Vagina (tissue), 2 donors: ENCODE data around the gene SURF1. TPM values are rescaled to one million over a fixed set of nuclear protein-coding genes. Genes with fewer than 3 reads are reported as not detected.
"Not testable (repeated sequence)": the region's sequence is repeated elsewhere in the genome, so short reads cannot be mapped to it uniquely, and the experiment has no call there.

Source experiments
- DNase-seq, 2 donors: peaks; one replicate each; pipeline ENCODE4 v3.0.0-alpha.2; 2017; ENCODE audit errors: extremely low spot score in 2 of 2
- H3K27ac ChIP-seq: fragments of 200-600 bp; sonication (generic); one replicate; pipeline ENCODE4 v1.5.1; 2019
- H3K27me3 ChIP-seq: fragments of 200-600 bp; sonication (generic); one replicate; pipeline ENCODE4 v1.5.1; 2019
- H3K36me3 ChIP-seq, 2 donors: fragments of 200-600 bp; sonication (generic); one replicate each; pipeline ENCODE4 v1.5.1; 2017 to 2019
- H3K4me1 ChIP-seq: fragments of 200-600 bp; sonication (generic); one replicate; pipeline ENCODE4 v1.5.1; 2019
- H3K4me3 ChIP-seq, 2 donors: fragments of 200-600 bp; sonication (generic); 1 replicate in 1 of 2; 2 replicates in 1 of 2; pipeline ENCODE4 v1.5.1; 2016 to 2019
- H3K9me3 ChIP-seq: fragments of 200-600 bp; sonication (generic); one replicate; pipeline ENCODE4 v1.5.1; 2019
- CTCF ChIP-seq, 3 experiments: fragments of 450-650 bp in 2 of 3; fragments of 200-600 bp in 1 of 3; sonication (generic) in 1 of 3; IDR thresholded peaks; one replicate each; pipeline ENCODE4 v1.5.1; 2017 to 2019; ENCODE audit warnings: antibody characterized with exemption in 3 of 3, mild to moderate bottlenecking in 2 of 3, moderate library complexity in 2 of 3
- POLR2A ChIP-seq, 2 donors: fragments of 450-650 bp; IDR thresholded peaks; one replicate each; pipeline ENCODE4 v1.6.1; 2017; ENCODE audit warnings: antibody characterized with exemption in 2 of 2, mild to moderate bottlenecking in 2 of 2, moderate library complexity in 2 of 2
- POLR2AphosphoS5 ChIP-seq, 2 donors: sonication (generic); formaldehyde crosslinking; IDR thresholded peaks; one replicate each; pipeline ENCODE4 v1.9.0; 2017; ENCODE audit warnings: antibody characterized with exemption in 2 of 2, mild to moderate bottlenecking in 2 of 2, low read depth in 1 of 2; ENCODE audit not compliant: insufficient read depth in 1 of 2
- intact Hi-C: fragments of 100-400 bp; cut with DNase I; formaldehyde crosslinking; loops from one replicate; pipeline ENCODE4 v1.15.1; 2023
- total RNA-seq: library from RNA; depleted of rRNA; stranded (reverse); fragments of >200 nt; gene quantifications from one replicate; pipeline ENCODE4 v1.2.3, GENCODE V29; 2016

The SURF1 gene
- total RNA-seq, 1 donor from 2014 or later, result 31.2 TPM

DNA sequence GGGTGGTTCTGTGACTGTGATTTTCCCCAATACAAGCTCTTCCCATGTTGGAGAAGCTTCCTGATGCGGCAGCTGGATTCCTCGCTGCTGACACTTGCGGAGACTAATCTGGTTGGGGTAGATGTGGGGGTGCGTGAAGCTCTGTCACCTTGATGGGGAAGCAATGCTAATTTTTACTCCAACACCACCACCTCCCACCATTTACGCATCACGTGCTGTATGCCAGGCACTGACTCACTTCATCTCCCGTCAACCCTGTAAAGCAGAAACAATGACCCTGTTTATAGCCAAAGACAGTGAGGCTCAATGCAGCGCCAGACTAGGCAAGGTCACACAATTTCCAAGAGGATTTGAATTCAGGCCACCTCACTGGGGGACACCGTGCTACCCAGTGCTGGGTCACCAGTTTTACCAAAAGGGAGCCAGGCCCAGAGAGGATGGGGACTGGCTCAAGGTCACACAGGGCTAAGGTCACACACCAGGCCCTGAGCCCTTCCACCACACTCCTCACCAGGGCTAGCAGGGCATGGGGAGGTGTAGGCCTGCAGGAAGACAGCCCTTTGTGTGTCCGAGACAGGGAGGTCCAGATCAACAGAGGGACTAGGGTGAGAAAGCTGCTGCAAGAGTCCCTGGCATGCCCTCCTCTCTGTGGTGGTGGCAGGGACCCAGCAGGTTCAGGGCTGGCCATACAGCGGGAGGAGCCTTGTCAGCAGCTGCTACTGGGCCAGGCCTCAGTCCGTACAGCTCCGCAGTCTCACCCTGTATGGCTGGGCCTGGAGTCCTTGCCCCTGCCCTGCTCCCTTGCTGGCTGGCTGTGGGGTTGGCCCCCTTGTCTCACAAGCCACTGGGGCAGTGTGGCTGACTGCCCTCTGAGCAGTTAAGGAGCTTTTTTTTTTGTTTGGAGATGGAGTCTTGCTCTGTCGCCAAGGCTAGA lies 23.1 kb upstream of the SURF1 start:
- no peak overlapping the region for H3K27ac ChIP-seq
- no peaks in the 10 kb centered on the region for H3K36me3 ChIP-seq
- no peak for TF ChIP-seq POLR2AphosphoS5 (IDR thresholded peaks at IDR 0.05; ENCODE audit: insufficient read depth in 1 of 2, low read depth in 1 of 2)
- no peak for TF ChIP-seq CTCF (IDR thresholded peaks at IDR 0.05)
- TF ChIP-seq POLR2A (IDR thresholded peaks at IDR 0.05), result no peak
- peaks cover 20% of the 10 kb centered on the region for H3K4me1 ChIP-seq
- DNase-seq, result no peak
- no peak overlapping the region for H3K4me3 ChIP-seq
- no peaks in the 10 kb centered on the region for H3K27me3 ChIP-seq
- no peaks in the 10 kb centered on the region for H3K9me3 ChIP-seq
- intact Hi-C loops, result loop anchor here (10.0 kb wide), 1 partner anchor 1775 kb away; no protein-coding TSS in a partner anchor

- no peak for TF ChIP-seq CTCF (IDR thresholded peaks at IDR 0.05)
- no peak for TF ChIP-seq POLR2AphosphoS5 (IDR thresholded peaks at IDR 0.05; ENCODE audit: insufficient read depth in 1 of 2, low read depth in 1 of 2)
- TF ChIP-seq POLR2A (IDR thresholded peaks at IDR 0.05), result no peak
- H3K9me3 ChIP-seq, result no peaks in the 10 kb centered on the region
- intact Hi-C loops, result loop anchor here (10.0 kb wide), 1 partner anchor 1774 kb away; no protein-coding TSS in a partner anchor
- no peaks in the 10 kb centered on the region for H3K27me3 ChIP-seq
- H3K4me3 ChIP-seq, result no peak overlapping the region
- H3K4me1 ChIP-seq, result peaks cover 29% of the 10 kb centered on the region
- no peak for DNase-seq
- no peak overlapping the region for H3K27ac ChIP-seq
- H3K36me3 ChIP-seq, result no peaks in the 10 kb centered on the region
Observed at GRCh38 chr9:133378408-133378962, 22.2 kb upstream of the SURF1 start.

- DNase-seq, result no peak
- Histone ChIP-seq H3K27ac (no peak overlapping the region), H3K4me3 (no peak overlapping the region), H3K9me3 (no peaks in the 10 kb centered on the region), H3K4me1 (peaks cover 37% of the 10 kb centered on the region), H3K27me3 (no peaks in the 10 kb centered on the region), H3K36me3 (no peaks in the 10 kb centered on the region)
- TF ChIP-seq POLR2A (IDR thresholded peaks at IDR 0.05) (no peak), CTCF (IDR thresholded peaks at IDR 0.05) (no peak), POLR2AphosphoS5 (IDR thresholded peaks at IDR 0.05; ENCODE audit: insufficient read depth in 1 of 2, low read depth in 1 of 2) (no peak)
- intact Hi-C loops, result loop anchor here (10.0 kb wide), 1 partner anchor 1773 kb away; no protein-coding TSS in a partner anchor
Observed at GRCh38 chr9:133377721-133378216, 21.5 kb upstream of the SURF1 start.

- not testable (repeated sequence) for H3K4me3 ChIP-seq, H3K27me3 ChIP-seq, DNase-seq, H3K27ac ChIP-seq, H3K9me3 ChIP-seq, H3K36me3 ChIP-seq
- intact Hi-C loops, result loop anchor here (10.0 kb wide), 1 partner anchor 1772 kb away; no protein-coding TSS in a partner anchor
- H3K4me1 ChIP-seq, result peaks cover 41% of the 10 kb centered on the region
Observed at GRCh38 chr9:133377280-133377679, 21.0 kb upstream of the SURF1 start.

DNA sequence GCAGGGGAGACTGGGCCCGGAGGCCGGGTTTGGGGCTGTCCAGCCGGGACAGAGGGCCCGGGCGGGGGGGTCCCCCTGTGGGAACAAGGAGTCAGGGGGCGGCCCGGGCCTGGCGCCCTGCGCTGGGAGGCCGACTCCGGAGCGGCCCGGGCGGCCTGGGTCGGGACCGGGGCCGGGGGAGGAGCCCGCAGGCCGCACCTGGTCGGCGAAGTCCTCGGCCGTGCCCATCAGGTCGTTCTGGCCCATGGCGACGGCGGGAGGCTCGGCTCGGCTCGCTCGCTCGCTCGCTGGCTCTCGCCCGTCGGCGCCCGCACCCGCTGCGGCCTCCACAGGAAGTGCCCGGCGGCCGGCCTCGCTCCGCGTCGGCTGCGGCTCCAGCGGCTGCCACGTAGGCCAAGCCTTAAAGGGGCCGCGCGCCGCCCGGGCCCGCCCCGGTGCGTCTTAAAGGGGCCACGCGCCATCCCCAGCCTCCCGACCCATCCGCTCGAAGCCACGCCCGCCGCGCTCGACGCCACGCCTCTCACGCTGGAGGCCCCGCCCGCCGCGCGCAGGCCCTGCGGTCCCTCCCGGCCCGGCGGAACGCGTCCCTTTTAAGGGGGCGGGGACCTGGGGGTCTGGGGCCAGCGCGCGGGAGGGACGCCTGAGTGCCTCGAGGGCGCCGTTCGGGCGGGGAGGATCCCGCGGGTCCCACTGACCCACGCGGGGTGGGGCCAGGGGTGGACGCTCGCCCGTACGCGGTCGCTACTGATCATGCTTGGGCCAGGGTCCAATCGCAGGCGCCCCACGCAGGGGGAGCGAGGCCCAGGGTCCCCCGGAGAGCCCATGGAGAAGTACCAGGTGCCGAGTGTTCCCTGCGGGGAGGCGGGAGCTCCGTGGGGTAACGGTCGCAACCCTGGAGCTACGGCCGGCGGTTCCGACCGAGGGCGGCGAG lies 19.7 kb upstream of the SURF1 start, which contains the start of the genes STKLD1 and SURF4:
STKLD1 (plus strand) TSS at position 643 of the 931 bp plus-strand sequence; CDS start at position 751, 108 bp downstream.
SURF4 (minus strand) TSS at position 337 of the 931 bp plus-strand sequence; CDS start at position 246, 91 bp downstream.
- Histone ChIP-seq H3K9me3 (no peaks in the 10 kb centered on the region), H3K27me3 (no peaks in the 10 kb centered on the region), H3K4me3 (peak within 1 kb of the TSS; percentile 91 to 92), H3K27ac (peak within 1 kb of the TSS; percentile 86), H3K4me1 (peaks cover 54% of the 10 kb centered on the region), H3K36me3 (no peaks in the 10 kb centered on the region)
- intact Hi-C loops, result loop anchor here (10.0 kb wide), 1 partner anchor 1771 kb away; no protein-coding TSS in a partner anchor
- DNase-seq, result no peak
- peak in 1 of 2 donors; percentile 83 for TF ChIP-seq POLR2A (IDR thresholded peaks at IDR 0.05)
- TF ChIP-seq CTCF (IDR thresholded peaks at IDR 0.05), result no peak
- TF ChIP-seq POLR2AphosphoS5 (IDR thresholded peaks at IDR 0.05; ENCODE audit: insufficient read depth in 1 of 2, low read depth in 1 of 2), result peak in 1 of 2 donors; percentile 49
